CD4-positive, alpha-beta T cell treated with Interferon alpha-2 for 1 hour (primary cell): ENCODE data around the gene CSRP1.
"Not testable (repeated sequence)": the region's sequence is repeated elsewhere in the genome, so short reads cannot be mapped to it uniquely, and the experiment has no call there.

Source experiments
- DNase-seq, 2 donors: peaks; one replicate each; pipeline ENCODE4 v3.0.0-alpha.2; 2020 to 2022

CSRP1 gene

DNA sequence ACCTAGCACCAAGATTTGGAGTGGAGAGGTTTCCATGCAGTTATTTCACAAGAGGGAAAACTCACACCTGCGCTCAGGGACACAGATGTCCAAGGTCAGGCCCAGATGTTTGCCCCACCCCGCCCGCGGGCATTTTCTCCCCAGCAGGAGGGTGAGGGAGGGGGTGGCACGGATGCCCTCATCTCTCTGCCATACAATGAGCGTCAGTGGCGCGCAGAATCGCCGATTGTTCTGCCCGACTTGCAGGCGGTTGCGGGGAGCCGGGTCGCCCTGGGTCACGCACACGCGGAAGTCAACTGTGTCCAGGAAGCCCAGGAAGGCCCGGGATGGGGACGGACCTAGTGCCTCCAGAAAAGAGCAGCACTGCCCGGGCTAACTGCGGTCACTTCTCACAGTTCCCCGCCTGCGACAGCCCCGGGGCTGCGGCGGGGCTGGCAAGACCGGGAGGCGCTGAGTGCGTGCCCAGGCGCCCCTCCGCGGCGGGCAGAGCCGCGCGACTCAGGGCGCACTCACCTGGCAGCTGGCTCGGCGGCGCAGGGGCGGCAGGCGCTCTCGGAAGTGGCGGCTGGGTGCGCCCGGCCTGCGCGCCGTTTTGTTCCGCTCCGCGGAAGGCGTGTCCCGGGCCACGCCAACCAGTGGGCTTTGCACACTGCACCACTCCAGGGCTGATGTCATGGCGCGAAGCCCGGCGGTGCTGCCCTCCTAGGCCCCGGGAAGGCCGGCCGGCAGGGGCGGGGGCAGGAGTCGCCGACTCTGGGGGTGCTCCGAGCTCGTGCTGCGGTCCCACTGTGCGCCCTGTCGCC is at the start of gene CSRP1:
Gene CSRP1, minus strand, starts transcription at position 567 of the 803 bp plus-strand sequence. CDS start 10,820 bp downstream, outside the sequence.
- peak; percentile 78 to 86 for DNase-seq

DNA sequence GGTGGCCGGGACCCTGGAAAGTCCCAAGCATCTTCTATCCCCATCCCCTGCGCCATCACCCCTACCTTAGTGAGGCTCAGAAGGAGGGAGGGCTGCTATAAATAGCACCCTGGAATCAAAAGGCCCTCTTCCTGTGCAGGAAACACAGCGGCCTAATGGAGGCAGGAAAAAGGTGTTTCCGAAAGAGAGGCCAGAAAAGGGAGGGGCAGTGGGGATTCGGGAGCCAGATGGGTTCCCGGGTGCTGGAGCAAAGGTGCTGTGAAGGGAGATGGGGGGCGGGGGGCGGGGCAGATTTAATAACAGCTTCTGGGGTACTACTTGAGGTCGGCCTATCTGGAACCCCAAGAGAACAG is 48.6 kb upstream of the CSRP1 start:
- no peak for DNase-seq

DNA sequence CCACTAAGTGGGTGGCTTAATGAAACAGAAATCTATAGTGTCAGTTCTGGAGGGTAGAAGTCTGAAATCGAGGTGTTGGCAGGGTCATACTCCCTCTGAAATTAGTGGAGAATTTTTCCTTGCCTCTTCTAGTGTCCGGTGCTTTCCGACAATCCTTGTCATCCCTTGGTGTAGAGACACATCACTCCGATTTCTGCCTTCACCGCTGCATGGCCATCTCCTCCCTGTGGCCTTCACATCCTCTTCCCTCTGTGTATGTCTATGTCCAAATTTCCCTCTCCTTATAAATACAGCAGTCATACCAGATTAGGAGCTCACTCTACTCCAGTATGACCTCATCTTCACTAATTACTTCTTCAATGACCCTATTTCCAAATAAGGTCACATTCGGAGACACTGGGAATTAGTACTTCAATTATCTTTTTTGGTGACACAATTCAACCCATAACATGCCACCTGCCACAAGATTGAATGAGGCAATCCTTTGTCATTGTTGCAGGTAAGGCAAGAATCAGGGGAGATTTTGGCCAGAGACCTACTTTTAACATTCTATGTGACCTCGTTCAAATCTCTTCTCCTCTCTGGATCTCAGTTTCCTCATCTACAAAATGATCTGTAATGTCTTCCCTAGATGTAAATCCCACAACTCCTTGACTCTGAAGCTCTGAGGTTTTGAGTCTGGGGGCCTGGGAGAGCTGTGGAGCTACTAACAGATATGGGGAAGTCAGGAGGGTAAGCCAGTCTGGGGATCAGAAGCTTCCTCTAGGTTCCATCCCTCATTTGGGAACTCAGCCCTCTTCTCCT is 48.1 kb upstream of the CSRP1 start:
- DNase-seq, result no peak

DNA sequence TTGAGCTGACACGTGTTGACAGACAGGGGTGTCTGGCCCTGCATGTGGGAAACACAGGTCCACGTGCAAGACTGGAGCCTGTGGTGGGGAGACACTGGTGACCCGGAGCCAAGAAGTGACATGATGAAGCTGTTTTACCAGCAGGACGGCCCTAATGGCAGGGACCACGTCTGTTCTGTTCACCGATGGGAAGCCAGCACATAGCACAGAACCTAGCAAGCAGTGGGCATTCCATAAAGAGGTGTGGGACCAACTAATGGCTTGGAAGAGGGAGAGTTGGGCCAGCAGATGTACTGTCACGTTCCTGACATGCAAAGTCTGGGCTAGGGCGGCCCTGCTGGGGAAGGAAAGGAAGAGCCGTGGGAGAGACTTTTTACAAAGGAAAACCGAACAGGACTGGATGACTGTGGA is 47.3 kb upstream of the CSRP1 start:
- DNase-seq, result no peak

DNA sequence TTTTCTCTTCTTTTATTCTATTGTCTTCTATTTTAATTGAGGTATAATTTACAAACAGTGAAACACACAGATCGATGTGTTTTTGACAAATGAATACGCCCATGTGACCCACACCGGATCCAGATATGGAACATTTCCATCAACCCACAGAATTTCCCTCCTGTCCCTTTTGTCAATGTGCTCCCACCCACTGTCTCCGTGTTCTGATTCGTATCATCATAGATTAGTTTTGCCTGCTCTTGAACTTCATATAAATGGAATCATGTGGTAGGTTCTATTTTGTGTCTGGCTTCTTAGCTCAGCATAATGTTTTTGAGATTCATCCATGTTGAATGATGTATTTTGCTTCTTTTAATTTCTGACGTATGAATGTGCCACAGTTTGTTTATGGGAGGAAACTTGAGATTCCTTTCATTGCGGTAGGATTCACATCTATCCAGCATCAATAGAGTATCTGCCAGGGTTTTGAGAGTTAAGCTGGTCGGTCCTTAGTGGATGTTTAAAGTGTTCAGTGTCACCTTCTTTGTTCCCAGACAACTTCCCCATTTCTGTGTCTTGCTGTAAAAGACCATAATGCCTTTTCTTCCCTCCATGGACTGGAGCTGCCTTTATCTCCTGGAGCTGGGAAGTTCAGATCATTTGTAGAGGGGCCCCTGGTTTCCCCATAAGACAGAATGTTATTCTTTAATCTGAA is 46.7 kb upstream of the CSRP1 start:
- DNase-seq, result no peak

DNA sequence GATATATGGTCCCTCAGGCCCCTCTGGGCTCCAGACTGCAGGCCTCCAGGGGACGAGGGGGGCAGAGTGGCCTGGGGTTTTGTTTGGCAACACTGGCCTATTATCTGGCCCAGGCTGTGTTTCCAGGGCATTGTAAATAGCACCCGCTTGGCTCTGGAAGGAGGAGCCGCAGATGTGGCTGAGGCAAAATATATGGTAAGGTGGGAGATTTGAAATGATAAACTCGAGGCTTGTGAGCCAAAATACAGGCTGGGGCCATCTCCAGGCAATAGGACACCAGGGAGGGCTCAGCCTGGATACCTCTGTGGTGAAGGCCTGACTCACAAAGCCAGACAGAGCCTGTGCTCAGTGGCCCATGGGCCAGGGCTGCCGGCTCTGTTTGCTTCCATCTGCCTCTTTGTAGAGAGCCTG is 46.0 kb upstream of the CSRP1 start:
- no peak for DNase-seq

DNA sequence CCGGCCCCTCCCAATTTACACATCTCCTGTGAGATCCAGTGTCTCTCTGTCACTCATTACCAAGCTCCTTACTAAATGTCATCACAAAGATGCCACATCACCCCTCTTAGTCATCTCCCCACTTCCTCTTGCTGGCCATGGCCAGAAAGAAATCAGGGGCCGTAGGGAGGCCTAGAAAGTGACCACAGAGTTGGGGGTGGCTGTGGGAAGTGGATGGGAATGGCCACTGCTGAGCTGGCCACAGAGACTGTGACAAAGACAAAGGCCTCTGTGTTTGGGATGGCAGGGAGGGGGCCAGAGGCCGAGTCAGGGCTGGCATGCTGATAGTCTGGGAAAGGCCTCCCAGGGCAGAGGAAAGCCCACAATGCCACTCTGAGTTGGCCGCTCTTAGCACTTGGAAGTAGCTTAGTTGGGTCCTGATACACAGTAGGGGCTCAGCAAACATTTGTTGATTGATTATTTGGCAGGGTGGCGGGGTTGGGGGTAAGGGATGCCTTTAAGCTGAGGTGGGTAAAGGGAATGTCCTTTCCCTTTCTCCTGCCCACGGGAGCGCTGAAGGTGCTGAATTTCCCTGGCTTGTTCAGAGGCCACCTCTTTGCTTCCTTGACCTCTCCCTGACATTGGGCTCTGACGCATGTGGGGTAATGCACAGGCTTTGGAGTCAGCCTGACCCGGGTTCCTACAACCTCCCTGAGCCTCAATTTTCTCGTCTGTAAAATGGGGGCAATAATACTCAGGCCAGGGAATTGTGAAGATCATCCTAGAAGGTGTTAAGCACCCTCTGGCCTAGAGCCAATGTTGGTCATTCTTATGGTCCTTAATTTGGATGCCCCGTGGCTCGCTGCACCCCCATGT is 45.2 kb upstream of the CSRP1 start:
- peak in 1 of 2 donors; percentile 57 for DNase-seq

DNA sequence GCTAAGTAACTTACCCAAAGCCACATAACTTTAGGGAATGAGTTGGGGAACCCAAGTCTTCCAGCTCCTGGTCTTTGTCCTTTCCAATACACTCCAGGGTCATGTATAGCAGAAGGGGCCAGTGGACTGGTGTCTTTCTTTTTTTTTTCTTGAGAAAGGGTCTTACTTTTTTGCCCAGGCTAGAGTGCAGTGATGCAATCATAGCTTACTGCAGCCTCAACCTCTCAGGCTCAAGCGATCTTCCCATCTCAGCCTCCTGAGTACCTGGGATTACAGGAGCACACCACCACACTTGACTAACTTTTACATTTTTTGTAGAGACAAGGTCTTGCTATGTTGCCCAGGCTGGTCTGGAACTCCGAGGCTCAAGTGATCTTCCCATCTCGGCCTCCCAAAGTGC is 44.2 kb upstream of the CSRP1 start:
- DNase-seq, result no peak

DNA sequence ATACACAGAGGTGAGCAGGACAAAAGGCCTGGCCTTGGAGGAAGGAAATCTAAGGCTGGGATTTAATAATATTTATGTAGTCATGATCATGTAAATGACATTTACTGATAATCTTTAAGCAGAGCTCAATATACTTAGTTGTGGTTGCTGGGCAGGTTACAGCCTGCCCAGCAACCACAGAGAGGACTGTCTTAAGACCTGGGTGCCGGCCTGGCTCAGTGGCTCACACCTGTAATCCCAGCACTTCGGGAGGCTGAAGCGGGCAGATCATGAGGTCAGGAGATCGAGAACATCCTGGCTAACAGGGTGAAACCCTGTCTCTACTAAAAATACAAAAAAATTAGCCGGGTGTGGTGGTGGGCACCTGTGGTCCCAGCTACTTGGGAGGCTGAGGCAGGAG is 42.6 kb upstream of the CSRP1 start:
- DNase-seq, result not testable (repeated sequence)

DNA sequence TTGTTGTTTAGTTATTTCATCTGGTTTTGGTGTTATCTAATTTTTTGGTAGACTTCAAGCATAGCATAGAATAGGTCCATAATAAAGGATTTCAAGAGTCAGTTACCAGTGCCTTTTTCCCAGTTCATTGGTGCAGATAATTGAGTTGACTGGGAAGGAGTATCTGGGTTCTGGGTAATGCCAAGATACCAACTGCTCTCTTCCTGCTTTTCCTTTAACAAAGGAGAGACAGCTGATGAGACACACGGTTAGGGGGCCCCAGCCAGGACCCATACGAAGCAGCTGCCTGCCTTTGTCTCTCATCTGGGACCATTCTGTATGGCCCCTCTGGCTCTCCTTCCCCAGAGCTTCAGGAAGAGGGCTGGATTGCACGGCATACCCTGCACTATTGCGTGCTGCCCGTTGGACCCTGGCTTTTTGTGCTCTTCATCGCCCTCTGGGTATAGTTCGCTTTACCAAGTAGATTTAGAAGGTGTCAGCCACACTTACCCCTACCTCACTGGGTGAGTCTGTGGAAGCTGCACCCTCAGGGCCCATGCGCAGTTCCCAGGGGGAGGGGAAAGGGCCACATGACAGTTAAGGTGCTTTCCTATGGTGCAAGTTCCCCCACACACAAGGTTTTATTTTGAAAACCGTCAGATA is 39.0 kb upstream of the CSRP1 start:
- DNase-seq, result no peak

DNA sequence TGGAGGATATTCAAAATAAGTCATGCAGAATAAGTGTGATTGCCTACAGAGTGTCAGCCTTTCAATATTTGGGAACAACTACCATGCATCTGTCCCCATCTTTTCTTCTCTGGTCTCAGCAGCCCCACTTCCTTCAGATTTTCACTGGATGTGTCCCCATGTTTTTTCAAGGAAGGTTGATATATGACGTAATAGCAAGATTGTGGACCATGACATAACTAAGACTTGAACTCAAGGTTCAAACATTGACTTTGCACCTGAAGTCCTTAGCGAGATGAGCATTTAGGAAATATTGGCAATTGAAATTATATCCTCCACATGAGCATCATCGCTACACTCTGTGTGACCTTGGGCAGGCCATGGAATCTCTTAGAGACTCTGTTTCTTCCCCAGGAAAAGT is 37.8 kb upstream of the CSRP1 start:
- DNase-seq, result no peak

DNA sequence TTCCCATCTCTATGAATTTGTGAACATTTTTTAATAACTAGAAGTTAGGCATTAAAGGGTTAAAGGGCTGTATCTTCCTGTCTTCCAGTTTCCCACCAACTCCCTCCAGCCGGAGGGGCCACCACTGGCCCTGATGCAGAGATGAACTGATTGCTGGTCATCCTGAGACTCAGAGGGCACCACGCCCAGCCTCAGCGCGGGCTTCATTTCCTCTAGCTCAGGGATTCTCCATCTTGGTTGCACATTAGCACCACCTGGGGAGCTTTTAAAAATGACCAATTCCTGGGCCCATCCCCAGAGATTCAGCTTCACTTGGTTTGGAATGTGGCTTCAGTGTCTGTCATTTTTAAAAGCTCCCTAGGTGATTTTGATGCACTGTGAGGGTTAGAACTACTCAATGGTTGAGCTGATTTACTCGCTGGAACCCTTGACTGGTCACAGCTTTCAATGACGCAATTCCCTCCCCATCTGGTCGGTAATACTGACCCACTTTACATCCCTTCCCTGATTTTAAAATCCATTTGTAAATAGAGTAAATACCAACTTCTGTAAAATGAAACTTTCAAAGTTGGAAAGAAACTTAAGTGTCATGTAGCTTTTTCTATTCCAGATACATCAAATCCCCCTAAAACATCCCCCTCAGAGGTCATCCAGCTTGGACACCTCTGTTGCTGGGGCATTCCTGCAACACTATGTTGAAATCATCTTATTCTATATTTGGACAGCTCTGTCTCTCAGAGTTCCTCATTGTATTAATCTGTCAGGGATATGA is 37.1 kb upstream of the CSRP1 start:
- no peak for DNase-seq

DNA sequence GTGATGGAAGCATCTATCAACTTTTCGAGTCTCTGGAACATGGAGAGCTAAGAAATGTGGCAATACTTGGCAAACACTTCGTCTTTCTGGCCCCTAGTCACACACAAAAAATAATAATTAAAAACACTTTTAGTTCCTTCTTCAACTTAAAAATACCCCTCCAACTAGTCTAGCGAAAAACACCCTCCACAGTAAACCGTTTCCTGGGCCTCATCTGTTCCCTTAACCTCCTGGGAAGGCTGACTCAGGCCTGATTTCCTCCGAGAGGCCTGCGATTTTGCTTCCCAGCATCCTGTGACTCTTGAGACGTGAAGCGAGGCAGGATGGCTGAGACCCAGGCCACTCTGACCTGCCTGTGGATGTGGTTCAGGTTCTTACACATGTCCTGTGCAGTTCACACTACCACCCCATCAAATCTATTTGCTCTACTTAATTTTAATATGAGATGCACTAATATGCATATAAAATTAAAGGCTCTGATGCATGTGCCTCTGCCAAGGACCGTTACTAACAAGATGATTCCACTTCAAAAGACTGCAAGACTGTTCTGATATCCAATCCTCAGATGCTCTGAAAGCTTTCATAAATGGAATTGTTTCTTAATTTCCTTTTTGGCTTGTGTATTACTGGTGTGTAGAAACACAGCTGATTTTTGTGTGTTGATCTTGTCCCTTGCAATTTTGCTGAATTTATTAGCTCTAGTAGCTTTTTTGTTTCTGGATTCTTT is 35.5 kb upstream of the CSRP1 start:
- DNase-seq, result no peak

DNA sequence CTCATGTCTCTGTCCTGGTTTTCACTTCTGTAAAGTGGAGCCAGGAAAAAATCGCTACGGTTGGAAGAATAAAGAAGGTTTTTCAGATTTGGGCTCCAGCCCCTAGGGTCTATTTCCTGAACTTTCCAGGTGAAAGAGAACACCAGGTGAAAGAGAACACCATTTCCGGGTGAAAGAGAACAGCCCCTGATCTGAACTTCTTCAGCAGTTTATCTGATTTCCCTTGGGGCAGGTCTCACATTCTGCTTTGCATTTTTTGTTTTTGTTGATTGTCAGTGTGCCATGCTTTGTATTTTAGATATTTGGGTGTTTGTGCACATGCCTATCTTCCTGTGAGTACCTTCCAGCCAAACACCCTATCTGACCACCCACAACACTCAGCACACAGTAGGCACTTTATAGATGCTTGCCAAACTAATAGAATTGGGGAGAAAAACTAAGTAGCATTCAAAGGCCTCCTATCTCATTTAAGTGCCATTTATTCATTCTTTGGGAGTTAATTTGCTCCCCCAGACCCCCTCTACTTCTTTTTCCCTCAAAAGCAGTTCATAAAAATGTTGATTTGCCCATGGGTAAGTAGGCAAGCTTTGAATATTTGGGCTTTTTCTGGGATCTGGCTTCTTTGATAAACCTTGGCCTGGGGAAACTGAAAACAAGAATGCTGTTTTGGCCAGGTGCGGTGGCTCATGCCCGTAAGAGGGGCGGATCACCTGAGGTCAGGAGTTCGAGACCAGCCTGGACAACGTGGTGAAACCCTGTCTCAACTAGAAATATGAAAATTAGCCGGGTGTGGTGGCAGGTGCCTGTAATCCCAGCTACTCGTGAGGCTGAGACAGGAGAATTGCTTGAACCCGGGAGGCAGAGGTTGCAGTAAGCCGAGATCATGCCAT is 34.2 kb upstream of the CSRP1 start:
- no peak for DNase-seq

DNA sequence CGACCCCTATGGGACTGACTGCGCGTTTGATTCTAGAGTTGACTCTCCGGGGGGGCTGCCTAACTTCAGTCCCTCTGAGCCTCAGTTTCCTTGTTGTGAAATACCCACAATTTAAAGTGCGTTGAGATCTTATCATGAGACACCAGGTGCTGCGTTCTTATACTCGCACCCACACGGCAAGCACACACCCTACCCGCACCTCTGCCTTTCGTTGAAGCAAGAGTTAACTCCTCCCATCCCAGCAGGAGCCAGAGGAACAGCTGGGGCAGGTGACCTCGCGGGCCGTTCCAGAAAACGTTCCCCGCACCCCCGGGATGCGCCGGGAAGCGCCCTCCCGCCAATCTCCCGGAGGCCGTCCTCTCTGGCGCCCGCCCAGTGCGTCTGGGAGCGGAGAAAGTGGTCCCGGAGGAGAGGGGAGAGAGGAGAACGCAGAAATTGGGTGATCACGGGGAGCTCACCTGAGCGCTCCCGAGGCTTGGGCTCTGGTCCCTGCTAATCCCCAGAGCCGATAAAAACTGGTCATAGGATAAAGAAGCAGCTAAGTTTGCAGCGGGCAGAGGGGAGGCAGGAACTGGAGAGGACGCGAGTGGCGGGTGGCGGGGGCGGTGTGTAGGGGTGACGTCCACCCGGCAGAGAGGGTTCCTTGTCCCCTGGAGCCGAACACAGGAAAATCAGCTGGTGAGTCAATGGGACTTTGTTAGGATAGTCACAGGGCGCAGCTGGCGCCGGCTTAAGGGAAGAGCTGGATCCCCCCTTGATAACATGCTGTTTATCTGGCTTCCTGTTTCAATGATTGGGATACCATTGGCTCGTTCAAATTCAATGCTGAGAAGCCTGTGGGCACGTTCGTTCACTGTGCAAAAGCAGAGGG is 32.9 kb upstream of the CSRP1 start:
- no peak for DNase-seq

DNA sequence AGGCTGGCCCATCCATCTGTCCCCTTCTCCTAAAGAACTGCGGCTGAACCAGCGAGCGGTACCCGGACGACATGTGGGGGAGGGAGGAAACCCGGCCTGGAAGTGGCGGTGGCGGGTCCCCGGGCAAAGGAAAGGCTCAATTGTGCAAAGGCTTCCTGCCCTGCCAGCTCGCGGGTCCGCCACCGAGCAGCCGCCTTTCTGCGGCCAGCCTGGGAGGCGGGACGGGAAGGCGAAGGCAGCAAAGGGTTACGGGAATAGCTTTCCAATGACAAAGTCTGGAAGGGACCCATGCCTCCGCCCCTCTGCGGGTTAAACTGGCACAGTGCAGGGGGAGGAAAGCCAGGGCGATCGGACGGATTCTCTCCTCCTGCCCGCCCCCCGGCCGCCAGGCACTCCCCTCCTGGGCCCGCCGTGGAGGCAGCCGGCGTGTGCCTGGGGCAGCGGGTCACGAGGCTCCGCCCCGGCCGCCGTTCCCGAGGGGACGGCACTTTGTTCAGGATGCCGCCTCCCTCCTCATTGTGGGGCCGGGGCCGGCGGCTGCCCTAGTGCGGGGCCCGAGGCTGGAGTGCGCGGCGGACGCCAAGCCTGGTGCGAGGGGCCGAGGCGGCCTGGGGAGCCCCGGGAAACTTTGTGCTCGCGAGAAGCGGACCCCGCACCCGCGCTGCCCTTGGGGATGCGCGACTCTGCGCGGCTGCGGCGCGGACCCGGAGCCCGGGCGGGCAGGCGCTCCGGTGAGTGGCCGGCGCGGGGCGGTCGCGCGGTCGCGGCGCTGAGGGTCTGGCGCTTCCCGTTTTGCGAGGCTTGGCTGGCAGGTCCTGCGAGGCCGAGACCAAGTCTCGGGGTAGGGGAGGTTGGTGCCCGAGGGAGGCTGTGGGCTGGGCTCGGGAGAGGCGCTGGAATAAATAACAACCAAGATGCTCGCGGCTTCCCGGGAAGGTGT is 32.0 kb upstream of the CSRP1 start, which contains the start of gene NAV1:
Gene NAV1, plus strand, starts transcription at position 516 of the 940 bp plus-strand sequence. CDS start 83,758 bp downstream, outside the sequence.
- peak in 1 of 2 donors; percentile 6 for DNase-seq
